Endothelial cell of umbilical vein (primary cell): ENCODE data around the gene MAEA.

ENCODE experiments used
- EZH2 ChIP-seq: IDR thresholded peaks from 2 replicates; pipeline ENCODE4 v1.6.1; 2012; ENCODE audit warnings: borderline replicate concordance, low read depth, mild to moderate bottlenecking, moderate library complexity, low read length, inconsistent platforms; ENCODE audit not compliant: severe bottlenecking
- FOS ChIP-seq: IDR thresholded peaks from 2 replicates; pipeline ENCODE4 v1.6.1; 2011; ENCODE audit warnings: mild to moderate bottlenecking, low read length, moderate library complexity, borderline replicate concordance; ENCODE audit not compliant: insufficient read depth
- GATA2 ChIP-seq: IDR thresholded peaks from 2 replicates; pipeline ENCODE4 v1.7.0; 2011; ENCODE audit warnings: low read depth, mild to moderate bottlenecking, moderate library complexity, mixed read lengths, low read length; ENCODE audit not compliant: insufficient read length, insufficient read depth
- JUN ChIP-seq: IDR thresholded peaks from 2 replicates; pipeline ENCODE4 v1.6.1; 2011; ENCODE audit warnings: borderline replicate concordance, low read depth; ENCODE audit not compliant: insufficient read length, insufficient read depth
- MYC ChIP-seq: IDR thresholded peaks from one replicate; pipeline ENCODE4 v1.6.1; 2011; ENCODE audit warnings: mild to moderate bottlenecking, low read depth, low read length
- POLR2A ChIP-seq: IDR thresholded peaks from 2 replicates; pipeline ENCODE4 v1.6.1; 2012; ENCODE audit warnings: low read depth, mild to moderate bottlenecking, control low read depth, low read length
- POLR2AphosphoS5 ChIP-seq: IDR thresholded peaks from 2 replicates; pipeline ENCODE4 v1.6.1; 2012; ENCODE audit warnings: low read depth, mild to moderate bottlenecking, control low read depth, low read length, moderate library complexity; ENCODE audit not compliant: insufficient read depth
- TF ChIP-seq, protein P1 (sequence below), 2 donors: IDR thresholded peaks; 1 replicate in 1 of 2; 2 replicates in 1 of 2; pipeline ENCODE4 v1.5.1; 2011; ENCODE audit warnings: low read length in 2 of 2, mild to moderate bottlenecking in 2 of 2, moderate library complexity in 2 of 2, control low read depth in 1 of 2, inconsistent platforms in 1 of 2, low read depth in 1 of 2; ENCODE audit not compliant: insufficient read depth in 1 of 2; ENCODE audit errors: extremely low read depth in 1 of 2
- TF ChIP-seq, protein P2 (sequence below): IDR thresholded peaks from 2 replicates; pipeline ENCODE4 v1.6.1; 2011; ENCODE audit not compliant: insufficient read depth, insufficient read length

DNA sequence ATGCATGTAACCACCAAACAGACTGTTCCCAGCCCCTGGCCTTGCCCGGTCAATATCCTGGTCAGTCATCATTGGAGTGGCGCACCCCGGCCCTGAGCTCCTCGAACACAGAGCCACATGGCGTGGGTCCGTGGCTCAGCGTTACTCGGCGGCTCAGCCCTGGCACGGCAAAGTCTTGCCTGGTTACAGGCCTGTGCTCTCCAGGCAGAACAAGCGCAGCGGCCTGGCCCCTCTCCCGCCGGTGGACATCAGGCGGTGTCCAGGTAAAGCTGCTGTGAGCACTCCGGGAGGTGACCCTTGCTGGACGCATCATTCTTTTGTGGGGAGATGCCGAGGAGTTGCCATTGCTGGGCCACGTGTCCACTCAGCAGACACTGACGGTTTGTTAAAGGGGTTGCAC lies 51.2 kb downstream of the MAEA start:
- no peak for TF ChIP-seq POLR2AphosphoS5
- TF ChIP-seq, protein P1, sequence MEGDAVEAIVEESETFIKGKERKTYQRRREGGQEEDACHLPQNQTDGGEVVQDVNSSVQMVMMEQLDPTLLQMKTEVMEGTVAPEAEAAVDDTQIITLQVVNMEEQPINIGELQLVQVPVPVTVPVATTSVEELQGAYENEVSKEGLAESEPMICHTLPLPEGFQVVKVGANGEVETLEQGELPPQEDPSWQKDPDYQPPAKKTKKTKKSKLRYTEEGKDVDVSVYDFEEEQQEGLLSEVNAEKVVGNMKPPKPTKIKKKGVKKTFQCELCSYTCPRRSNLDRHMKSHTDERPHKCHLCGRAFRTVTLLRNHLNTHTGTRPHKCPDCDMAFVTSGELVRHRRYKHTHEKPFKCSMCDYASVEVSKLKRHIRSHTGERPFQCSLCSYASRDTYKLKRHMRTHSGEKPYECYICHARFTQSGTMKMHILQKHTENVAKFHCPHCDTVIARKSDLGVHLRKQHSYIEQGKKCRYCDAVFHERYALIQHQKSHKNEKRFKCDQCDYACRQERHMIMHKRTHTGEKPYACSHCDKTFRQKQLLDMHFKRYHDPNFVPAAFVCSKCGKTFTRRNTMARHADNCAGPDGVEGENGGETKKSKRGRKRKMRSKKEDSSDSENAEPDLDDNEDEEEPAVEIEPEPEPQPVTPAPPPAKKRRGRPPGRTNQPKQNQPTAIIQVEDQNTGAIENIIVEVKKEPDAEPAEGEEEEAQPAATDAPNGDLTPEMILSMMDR (IDR thresholded peaks at IDR 0.05; ENCODE audit: extremely low read depth in 1 of 2, insufficient read depth in 1 of 2, low read depth in 1 of 2, low read length in 2 of 2): no peak
- no peak for TF ChIP-seq MYC
- no peak for TF ChIP-seq EZH2
- no peak for TF ChIP-seq POLR2A
- TF ChIP-seq, protein P2, sequence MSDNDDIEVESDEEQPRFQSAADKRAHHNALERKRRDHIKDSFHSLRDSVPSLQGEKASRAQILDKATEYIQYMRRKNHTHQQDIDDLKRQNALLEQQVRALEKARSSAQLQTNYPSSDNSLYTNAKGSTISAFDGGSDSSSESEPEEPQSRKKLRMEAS: no peak
- no peak for TF ChIP-seq JUN
- TF ChIP-seq FOS: no peak
- TF ChIP-seq GATA2: no peak
